ENCODE data around the gene LYZL4.

GRCh38 chr3:42366550-42366949, 43.9 kb downstream of the LYZL4 start:
- TF ChIP-seq YY1 (IDR thresholded peaks at IDR 0.05; ENCODE audit: low read depth) (no peak), EGR1 (IDR thresholded peaks at IDR 0.05) (no peak), CEBPB (IDR thresholded peaks at IDR 0.05) (no peak), REST (IDR thresholded peaks at IDR 0.05; ENCODE audit: low read depth) (no peak), MAX (IDR thresholded peaks at IDR 0.05) (no peak), TEAD4 (IDR thresholded peaks at IDR 0.05) (no peak), CREB1 (IDR thresholded peaks at IDR 0.05; ENCODE audit: low read depth) (no peak)
